MM.1S (cell line): ENCODE data around the gene CTSA.

Experiments used
- DNase-seq: peaks from one replicate; pipeline ENCODE4 v3.0.0-alpha.2; 2015
- H2AFZ ChIP-seq: fragments of 300-600 bp; sonication (generic); 2 replicates; pipeline ENCODE4 v1.6.0; 2016; ENCODE audit warnings: antibody characterized with exemption, low read length
- H3F3A ChIP-seq: fragments of 300-600 bp; sonication (generic); 2 replicates; pipeline ENCODE4 v1.6.1; 2016; ENCODE audit warnings: mild to moderate bottlenecking, antibody characterized with exemption, low read length, moderate library complexity, mixed read lengths; ENCODE audit not compliant: insufficient read depth
- H3K27ac ChIP-seq: fragments of 300-600 bp; sonication (generic); 2 replicates; pipeline ENCODE4 v1.5.1; 2016; ENCODE audit warnings: mild to moderate bottlenecking, low read length
- H3K27me3 ChIP-seq: fragments of 300-600 bp; sonication (generic); replicated peaks from 2 replicates; pipeline ENCODE4 v1.6.0; 2016; ENCODE audit warnings: low read length; ENCODE audit not compliant: insufficient read depth
- H3K36me3 ChIP-seq: fragments of 300-600 bp; sonication (generic); replicated peaks from 2 replicates; pipeline ENCODE4 v1.6.1; 2016; ENCODE audit warnings: mild to moderate bottlenecking, low read length, mixed read lengths; ENCODE audit not compliant: insufficient read depth
- H3K4me1 ChIP-seq: fragments of 300-600 bp; sonication (generic); 2 replicates; pipeline ENCODE4 v1.6.1; 2016; ENCODE audit warnings: low read length, mixed read lengths
- H3K4me2 ChIP-seq: fragments of 300-600 bp; sonication (generic); 2 replicates; pipeline ENCODE4 v1.6.0; 2016; ENCODE audit warnings: low read depth, low read length
- H3K4me3 ChIP-seq: fragments of 300-600 bp; sonication (generic); 2 replicates; pipeline ENCODE4 v1.5.1; 2016; ENCODE audit warnings: low read length, mixed read lengths
- H3K79me2 ChIP-seq: fragments of 300-600 bp; sonication (generic); 2 replicates; pipeline ENCODE4 v1.6.1; 2016; ENCODE audit warnings: mixed run types, low read length, mixed read lengths
- H3K9ac ChIP-seq: fragments of 300-600 bp; sonication (generic); 2 replicates; pipeline ENCODE4 v1.6.1; 2016; ENCODE audit warnings: low read length, mixed read lengths
- H3K9me2 ChIP-seq: fragments of 300-600 bp; sonication (generic); replicated peaks from 2 replicates; pipeline ENCODE4 v1.6.1; 2016; ENCODE audit warnings: mild to moderate bottlenecking, low read length, mixed read lengths; ENCODE audit not compliant: insufficient read depth
- H3K9me3 ChIP-seq: fragments of 300-600 bp; sonication (generic); replicated peaks from 2 replicates; pipeline ENCODE4 v1.6.1; 2016; ENCODE audit warnings: mild to moderate bottlenecking, low read length, mixed read lengths; ENCODE audit not compliant: insufficient read depth
- H4K20me1 ChIP-seq: fragments of 300-600 bp; sonication (generic); 2 replicates; pipeline ENCODE4 v1.6.1; 2016; ENCODE audit warnings: mild to moderate bottlenecking, low read length, moderate library complexity, mixed read lengths; ENCODE audit not compliant: insufficient read depth
- CTCF ChIP-seq: fragments of 300-600 bp; sonication (generic); IDR thresholded peaks from 2 replicates; pipeline ENCODE4 v1.5.1; 2016; ENCODE audit warnings: antibody characterized with exemption, low read length, mixed read lengths
- EZH2 ChIP-seq: fragments of 300-600 bp; sonication (generic); optimal IDR thresholded peaks from 2 replicates; pipeline ENCODE3; 2017; ENCODE audit warnings: low read depth, mild to moderate bottlenecking, antibody characterized with exemption, low read length, mixed read lengths
- EZH2phosphoT487 ChIP-seq: fragments of 300-600 bp; sonication (generic); IDR thresholded peaks from 2 replicates; pipeline ENCODE4 v1.6.1; 2018; ENCODE audit warnings: antibody characterized with exemption, low read length

CTSA gene

GRCh38 chr20:45913116-45913515 is 22.0 kb downstream of the CTSA start:
- peaks cover 3% of the 10 kb centered on the region; the same call in 1 of the 2 replicates for H3K4me1 ChIP-seq
- peaks cover 14% of the 10 kb centered on the region; the same call in 1 of the 2 replicates for H3K27me3 ChIP-seq
- no peaks in the 10 kb centered on the region for H3F3A ChIP-seq
- no peaks in the 10 kb centered on the region for H3K9me2 ChIP-seq
- no peaks in the 10 kb centered on the region for H3K9me3 ChIP-seq
- H3K79me2 ChIP-seq = no peaks in the 10 kb centered on the region
- H3K9ac ChIP-seq = no peak overlapping the region
- no peak for DNase-seq
- H3K4me2 ChIP-seq = no peak overlapping the region
- H3K27ac ChIP-seq = no peak overlapping the region
- H4K20me1 ChIP-seq = no peaks in the 10 kb centered on the region
- no peak overlapping the region for H3K4me3 ChIP-seq
- no peaks in the 10 kb centered on the region for H3K36me3 ChIP-seq
- no peak overlapping the region for H2AFZ ChIP-seq
- TF ChIP-seq EZH2phosphoT487 (no peak), EZH2 (no peak), CTCF (no peak)

GRCh38 chr20:45917790-45918141 is 26.6 kb downstream of the CTSA start:
- Histone ChIP-seq H3K27ac (no peak overlapping the region), H3K9me2 (no peaks in the 10 kb centered on the region), H3K4me3 (no peak overlapping the region), H3K9me3 (no peaks in the 10 kb centered on the region), H3K36me3 (no peaks in the 10 kb centered on the region), H3K4me2 (no peak overlapping the region), H3K79me2 (no peaks in the 10 kb centered on the region), H2AFZ (no peak overlapping the region), H3K4me1 (no peaks in the 10 kb centered on the region), H3K27me3 (no peaks in the 10 kb centered on the region), H3K9ac (no peak overlapping the region), H4K20me1 (no peaks in the 10 kb centered on the region), H3F3A (no peaks in the 10 kb centered on the region)
- TF ChIP-seq EZH2 (no peak), EZH2phosphoT487 (no peak), CTCF (no peak)
- DNase-seq = no peak

GRCh38 chr20:45918182-45918737 is 27.1 kb downstream of the CTSA start:
- H3K4me2 ChIP-seq = no peak overlapping the region
- H3K9me2 ChIP-seq = no peaks in the 10 kb centered on the region
- no peak overlapping the region for H2AFZ ChIP-seq
- no peaks in the 10 kb centered on the region for H4K20me1 ChIP-seq
- no peaks in the 10 kb centered on the region for H3K27me3 ChIP-seq
- TF ChIP-seq EZH2phosphoT487 (no peak), EZH2 (no peak), CTCF (no peak)
- no peaks in the 10 kb centered on the region for H3K79me2 ChIP-seq
- DNase-seq = no peak
- no peak overlapping the region for H3K4me3 ChIP-seq
- no peaks in the 10 kb centered on the region for H3K9me3 ChIP-seq
- H3F3A ChIP-seq = no peaks in the 10 kb centered on the region
- H3K36me3 ChIP-seq = no peaks in the 10 kb centered on the region
- no peak overlapping the region for H3K27ac ChIP-seq
- H3K9ac ChIP-seq = no peak overlapping the region
- no peaks in the 10 kb centered on the region for H3K4me1 ChIP-seq
